Measurements from ENCODE around the gene CMIP.

DNA sequence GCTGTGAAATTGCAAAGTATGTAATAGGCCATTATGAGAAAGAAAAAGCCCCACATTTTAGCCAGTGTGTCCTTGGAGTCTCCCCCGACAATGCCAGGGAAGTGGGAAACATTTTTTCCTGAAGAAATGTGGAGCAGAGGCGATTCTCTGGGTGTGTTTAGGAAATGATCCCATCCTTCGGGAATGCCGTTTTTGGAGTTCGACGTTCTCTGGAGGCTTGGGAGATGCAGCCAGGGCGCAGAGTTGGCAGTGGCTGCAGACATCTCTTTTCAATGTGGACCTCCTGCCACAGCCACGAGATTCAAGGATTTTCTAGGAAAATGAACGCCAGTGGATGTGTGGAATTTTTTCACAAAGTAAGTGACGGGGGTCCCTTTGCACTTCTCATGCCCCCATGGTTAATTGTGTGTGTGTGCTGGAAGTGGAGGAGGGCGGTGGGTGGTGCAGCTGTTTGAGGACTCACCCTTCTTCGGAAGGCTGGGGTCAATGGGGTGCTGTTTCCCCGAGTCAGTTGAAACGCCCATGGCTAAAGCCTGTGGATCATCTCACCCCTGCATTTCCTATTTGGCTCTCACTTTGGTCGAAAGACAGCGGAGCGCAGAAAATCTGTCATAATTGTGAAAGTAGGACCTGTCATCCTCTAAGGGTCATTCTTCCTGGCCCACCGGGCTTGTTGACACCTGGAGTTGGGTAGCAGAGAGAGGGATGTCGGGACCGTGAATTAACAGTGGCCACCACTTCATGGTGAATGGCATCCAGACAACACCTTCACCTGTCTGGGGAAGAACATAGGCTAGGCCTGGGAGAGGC lies 73.2 kb downstream of the CMIP start:
- TF ChIP-seq, protein P1, sequence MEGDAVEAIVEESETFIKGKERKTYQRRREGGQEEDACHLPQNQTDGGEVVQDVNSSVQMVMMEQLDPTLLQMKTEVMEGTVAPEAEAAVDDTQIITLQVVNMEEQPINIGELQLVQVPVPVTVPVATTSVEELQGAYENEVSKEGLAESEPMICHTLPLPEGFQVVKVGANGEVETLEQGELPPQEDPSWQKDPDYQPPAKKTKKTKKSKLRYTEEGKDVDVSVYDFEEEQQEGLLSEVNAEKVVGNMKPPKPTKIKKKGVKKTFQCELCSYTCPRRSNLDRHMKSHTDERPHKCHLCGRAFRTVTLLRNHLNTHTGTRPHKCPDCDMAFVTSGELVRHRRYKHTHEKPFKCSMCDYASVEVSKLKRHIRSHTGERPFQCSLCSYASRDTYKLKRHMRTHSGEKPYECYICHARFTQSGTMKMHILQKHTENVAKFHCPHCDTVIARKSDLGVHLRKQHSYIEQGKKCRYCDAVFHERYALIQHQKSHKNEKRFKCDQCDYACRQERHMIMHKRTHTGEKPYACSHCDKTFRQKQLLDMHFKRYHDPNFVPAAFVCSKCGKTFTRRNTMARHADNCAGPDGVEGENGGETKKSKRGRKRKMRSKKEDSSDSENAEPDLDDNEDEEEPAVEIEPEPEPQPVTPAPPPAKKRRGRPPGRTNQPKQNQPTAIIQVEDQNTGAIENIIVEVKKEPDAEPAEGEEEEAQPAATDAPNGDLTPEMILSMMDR (IDR thresholded peaks at IDR 0.05), result no peak
- TF ChIP-seq EZH2 (IDR thresholded peaks at IDR 0.05), result no peak

Data from neural progenitor cell (in vitro differentiated cells).